Thyroid gland (tissue), 4 donors: ENCODE measurements around the gene PLXDC2.

Source experiments
- CTCF ChIP-seq, 6 experiments: fragments of 200-600 bp in 3 of 6; fragments of 450-650 bp in 3 of 6; sonication (generic) in 3 of 6; IDR thresholded peaks; one replicate each; pipeline ENCODE4 v1.5.1; 2016 to 2019; ENCODE audit warnings: antibody characterized with exemption in 6 of 6, mild to moderate bottlenecking in 2 of 6, inconsistent platforms in 1 of 6, moderate library complexity in 1 of 6
- POLR2A ChIP-seq, 2 donors: fragments of 450-650 bp; IDR thresholded peaks; one replicate each; pipeline ENCODE4 v1.6.1; 2017; ENCODE audit warnings: antibody characterized with exemption in 2 of 2, mild to moderate bottlenecking in 2 of 2, moderate library complexity in 1 of 2

DNA sequence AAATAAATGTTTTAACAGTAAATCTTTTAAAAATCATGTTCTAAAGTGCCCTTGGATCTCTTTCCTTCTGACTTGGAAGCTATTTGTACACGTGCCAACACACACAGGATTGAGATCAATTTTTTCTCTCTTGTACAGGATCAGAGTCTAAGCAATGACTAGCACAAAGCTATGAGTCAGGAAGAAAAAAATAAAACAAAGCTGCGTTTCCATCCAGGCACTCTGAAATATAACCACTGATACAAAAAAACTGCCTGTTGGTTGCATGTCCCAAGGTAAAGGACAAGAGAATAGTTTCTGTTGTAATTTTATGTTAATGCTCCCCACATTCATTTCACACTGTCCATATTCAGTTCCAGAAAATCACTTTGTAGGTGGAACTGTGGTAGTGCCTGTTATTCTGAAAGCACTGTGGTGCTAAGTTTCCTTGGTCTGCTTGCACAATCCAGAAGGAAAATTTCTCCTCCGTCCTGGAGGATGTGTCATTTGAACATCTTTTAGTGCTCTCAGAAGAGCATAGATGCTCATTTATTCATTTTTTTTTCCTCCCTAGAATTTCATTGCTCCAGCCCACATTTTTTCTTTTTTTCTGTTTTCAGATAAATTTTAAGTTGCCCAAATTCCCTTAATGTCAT lies 113.4 kb downstream of the PLXDC2 start:
- TF ChIP-seq CTCF (IDR thresholded peaks at IDR 0.05) (no peak), POLR2A (IDR thresholded peaks at IDR 0.05) (no peak)
